Measurements from ENCODE around the gene CBL. TPM values are rescaled to one million over a fixed set of nuclear protein-coding genes. Genes with fewer than 3 reads are reported as not detected.

The CBL gene
- polyA plus RNA-seq, 2 of the 4 experiments (the other 2 are of a cell fraction), result 6.0 to 14.1 TPM

GRCh38 chr11:119258180-119258579, 52.0 kb downstream of the CBL start:
- Histone ChIP-seq H3K4me3 (no peak overlapping the region), H3K9me3 (no peaks in the 10 kb centered on the region), H3K27ac (no peak overlapping the region), H3K4me1 (peaks cover 8% of the 10 kb centered on the region), H3K4me2 (no peak overlapping the region)
- no peak for ATAC-seq
- no peak for FAIRE-seq
- 82% methylated on average over 5 of the region's 5 CpGs for WGBS (ENCODE audit: missing lambda C conversion rate)
- CTCF ChIA-PET, result no interaction called here
- no peak for TF ChIP-seq RCOR1 (IDR thresholded peaks at IDR 0.05; ENCODE audit: low read depth, low read length)
- TF ChIP-seq, protein P1, sequence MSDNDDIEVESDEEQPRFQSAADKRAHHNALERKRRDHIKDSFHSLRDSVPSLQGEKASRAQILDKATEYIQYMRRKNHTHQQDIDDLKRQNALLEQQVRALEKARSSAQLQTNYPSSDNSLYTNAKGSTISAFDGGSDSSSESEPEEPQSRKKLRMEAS (IDR thresholded peaks at IDR 0.05), result no peak
- no peak for TF ChIP-seq POLR2AphosphoS2 (conservative IDR thresholded peaks at IDR 0.05; ENCODE audit: low read length)
- TF ChIP-seq PBX3 (IDR thresholded peaks at IDR 0.05), result no peak
- TF ChIP-seq EP300 (IDR thresholded peaks at IDR 0.05), result no peak
- TF ChIP-seq HDAC2 (IDR thresholded peaks at IDR 0.05), result no peak
- no peak for TF ChIP-seq PHF8 (IDR thresholded peaks at IDR 0.05; ENCODE audit: borderline replicate concordance, low read depth)
- TF ChIP-seq JUNB (IDR thresholded peaks at IDR 0.05), result no peak
- no peak for TF ChIP-seq MAZ (IDR thresholded peaks at IDR 0.05; ENCODE audit: borderline replicate concordance, low read depth, low read length)
- no peak for TF ChIP-seq KDM1A (IDR thresholded peaks at IDR 0.05; ENCODE audit: low read depth)
- TF ChIP-seq RAD21 (conservative IDR thresholded peaks at IDR 0.05 in 1 of 2, IDR thresholded peaks at IDR 0.05 in 1 of 2), result no peak
- TF ChIP-seq, protein P2, sequence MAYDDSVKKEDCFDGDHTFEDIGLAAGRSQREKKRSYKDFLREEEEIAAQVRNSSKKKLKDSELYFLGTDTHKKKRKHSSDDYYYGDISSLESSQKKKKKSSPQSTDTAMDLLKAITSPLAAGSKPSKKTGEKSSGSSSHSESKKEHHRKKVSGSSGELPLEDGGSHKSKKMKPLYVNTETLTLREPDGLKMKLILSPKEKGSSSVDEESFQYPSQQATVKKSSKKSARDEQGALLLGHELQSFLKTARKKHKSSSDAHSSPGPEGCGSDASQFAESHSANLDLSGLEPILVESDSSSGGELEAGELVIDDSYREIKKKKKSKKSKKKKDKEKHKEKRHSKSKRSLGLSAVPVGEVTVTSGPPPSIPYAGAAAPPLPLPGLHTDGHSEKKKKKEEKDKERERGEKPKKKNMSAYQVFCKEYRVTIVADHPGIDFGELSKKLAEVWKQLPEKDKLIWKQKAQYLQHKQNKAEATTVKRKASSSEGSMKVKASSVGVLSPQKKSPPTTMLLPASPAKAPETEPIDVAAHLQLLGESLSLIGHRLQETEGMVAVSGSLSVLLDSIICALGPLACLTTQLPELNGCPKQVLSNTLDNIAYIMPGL (CRISPR knock-in tag; IDR thresholded peaks at IDR 0.05; ENCODE audit: borderline replicate concordance), result no peak
- no peak for TF ChIP-seq CBX2 (IDR thresholded peaks at IDR 0.05; ENCODE audit: borderline replicate concordance, low read depth)
- TF ChIP-seq NPAS2 (CRISPR knock-in tag; IDR thresholded peaks at IDR 0.05; ENCODE audit: borderline replicate concordance), result no peak
- TF ChIP-seq, protein P3, sequence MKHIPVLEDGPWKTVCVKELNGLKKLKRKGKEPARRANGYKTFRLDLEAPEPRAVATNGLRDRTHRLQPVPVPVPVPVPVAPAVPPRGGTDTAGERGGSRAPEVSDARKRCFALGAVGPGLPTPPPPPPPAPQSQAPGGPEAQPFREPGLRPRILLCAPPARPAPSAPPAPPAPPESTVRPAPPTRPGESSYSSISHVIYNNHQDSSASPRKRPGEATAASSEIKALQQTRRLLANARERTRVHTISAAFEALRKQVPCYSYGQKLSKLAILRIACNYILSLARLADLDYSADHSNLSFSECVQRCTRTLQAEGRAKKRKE (CRISPR knock-in tag; IDR thresholded peaks at IDR 0.05; ENCODE audit: low read depth), result no peak
- no peak for TF ChIP-seq MAFK (IDR thresholded peaks at IDR 0.05; ENCODE audit: partially characterized antibody)
- no peak for TF ChIP-seq KDM5A (IDR thresholded peaks at IDR 0.05)
- TF ChIP-seq HOXB13 (CRISPR knock-in tag; IDR thresholded peaks at IDR 0.05; ENCODE audit: low read depth), result no peak
- POLR2A ChIA-PET, result no interaction called here
- DNase-seq (ENCODE audit: low read depth in 1 of 2, low spot score in 1 of 2), result no peak

- ChIA-PET POLR2A (no interaction called here), CTCF (interaction anchor here (0.6 kb wide), 2 partner anchors 95 to 164 kb away, joined by 3 read pairs; no protein-coding TSS in a partner anchor)
- WGBS (ENCODE audit: missing lambda C conversion rate), result 77% methylated on average over 3 of the region's 3 CpGs
- Histone ChIP-seq H3K4me1 (peaks cover 16% of the 10 kb centered on the region), H3K27ac (no peak overlapping the region), H3K4me3 (no peak overlapping the region), H3K4me2 (no peak overlapping the region), H3K9me3 (no peaks in the 10 kb centered on the region)
- DNase-seq (ENCODE audit: low read depth in 1 of 2, low spot score in 1 of 2) (no peak), FAIRE-seq (no peak), ATAC-seq (no peak)
- TF ChIP-seq RAD21 (conservative IDR thresholded peaks at IDR 0.05 in 1 of 2, IDR thresholded peaks at IDR 0.05 in 1 of 2) (no peak), MAFK (IDR thresholded peaks at IDR 0.05; ENCODE audit: partially characterized antibody) (no peak), MYC (IDR thresholded peaks at IDR 0.05; ENCODE audit: borderline replicate concordance, low read length) (no peak), NFE2L2 (conservative IDR thresholded peaks at IDR 0.05; ENCODE audit: low read length) (no peak), PBX3 (IDR thresholded peaks at IDR 0.05) (no peak), JUN (IDR thresholded peaks at IDR 0.05) (no peak), CEBPB (IDR thresholded peaks at IDR 0.05) (no peak), EP300 (IDR thresholded peaks at IDR 0.05) (no peak), RFX5 (IDR thresholded peaks at IDR 0.05) (no peak), REST (IDR thresholded peaks at IDR 0.05) (no peak), EHMT2 (IDR thresholded peaks at IDR 0.05; ENCODE audit: low read depth) (no peak), PHF8 (IDR thresholded peaks at IDR 0.05; ENCODE audit: borderline replicate concordance, low read depth) (no peak), CBX2 (IDR thresholded peaks at IDR 0.05; ENCODE audit: borderline replicate concordance, low read depth) (no peak)
- TF ChIP-seq, protein P4, sequence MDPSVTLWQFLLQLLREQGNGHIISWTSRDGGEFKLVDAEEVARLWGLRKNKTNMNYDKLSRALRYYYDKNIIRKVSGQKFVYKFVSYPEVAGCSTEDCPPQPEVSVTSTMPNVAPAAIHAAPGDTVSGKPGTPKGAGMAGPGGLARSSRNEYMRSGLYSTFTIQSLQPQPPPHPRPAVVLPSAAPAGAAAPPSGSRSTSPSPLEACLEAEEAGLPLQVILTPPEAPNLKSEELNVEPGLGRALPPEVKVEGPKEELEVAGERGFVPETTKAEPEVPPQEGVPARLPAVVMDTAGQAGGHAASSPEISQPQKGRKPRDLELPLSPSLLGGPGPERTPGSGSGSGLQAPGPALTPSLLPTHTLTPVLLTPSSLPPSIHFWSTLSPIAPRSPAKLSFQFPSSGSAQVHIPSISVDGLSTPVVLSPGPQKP (IDR thresholded peaks at IDR 0.05; ENCODE audit: low read depth, low read length), result no peak
- TF ChIP-seq, protein P1 (IDR thresholded peaks at IDR 0.05), result no peak
These were observed 52.8 kb downstream of the CBL start for GRCh38 chr11:119258983-119259382.

All from A549 (cell line).